GM23338 (cell line): Measurements from ENCODE around the gene TEX10. TPM values are rescaled to one million over a fixed set of nuclear protein-coding genes. Genes with fewer than 3 reads are reported as not detected.

ENCODE experiments used
- ATAC-seq: fragments of 200-7000 bp; cut with Tn5 transposase; 3 replicates; pipeline ENCODE4 v1.9.1; 2020
- DNase-seq: peaks from one replicate; pipeline ENCODE4 v3.0.0-alpha.2; 2015; ENCODE audit warnings: low spot score
- H2AFZ ChIP-seq: fragments of 200-600 bp; sonication (generic); 2 replicates; pipeline ENCODE4 v1.8.0; 2016; ENCODE audit warnings: antibody characterized with exemption, mild to moderate bottlenecking, moderate library complexity
- H3F3A ChIP-seq: fragments of 200-600 bp; sonication (generic); replicated peaks from 2 replicates; pipeline ENCODE4 v1.8.0; 2017; ENCODE audit warnings: antibody characterized with exemption, mixed run types, low read depth
- H3K27ac ChIP-seq: fragments of 200-600 bp; sonication (generic); 2 replicates; pipeline ENCODE4 v1.6.1; 2016; ENCODE audit warnings: low read depth
- H3K27me3 ChIP-seq: fragments of 200-600 bp; sonication (generic); 2 replicates; pipeline ENCODE4 v1.8.0; 2016; ENCODE audit warnings: mild to moderate bottlenecking, mixed run types, moderate library complexity; ENCODE audit not compliant: insufficient read depth
- H3K36me3 ChIP-seq: fragments of 200-600 bp; sonication (generic); 2 replicates; pipeline ENCODE4 v1.8.0; 2016; ENCODE audit warnings: mild to moderate bottlenecking; ENCODE audit not compliant: insufficient read depth
- H3K4me1 ChIP-seq: fragments of 200-600 bp; sonication (generic); 2 replicates; pipeline ENCODE4 v1.8.0; 2016; ENCODE audit warnings: mild to moderate bottlenecking, moderate library complexity; ENCODE audit not compliant: insufficient read depth
- H3K4me2 ChIP-seq: fragments of 200-600 bp; sonication (generic); 2 replicates; pipeline ENCODE4 v1.7.1; 2017; ENCODE audit warnings: mixed run types
- H3K4me3 ChIP-seq: fragments of 200-600 bp; sonication (generic); 2 replicates; pipeline ENCODE4 v1.6.1; 2016; ENCODE audit warnings: mixed run types
- H3K79me2 ChIP-seq: fragments of 200-600 bp; sonication (generic); replicated peaks from 2 replicates; pipeline ENCODE4 v1.8.0; 2017; ENCODE audit warnings: mild to moderate bottlenecking; ENCODE audit not compliant: insufficient read depth
- H3K9me2 ChIP-seq: fragments of 200-600 bp; sonication (generic); 2 replicates; pipeline ENCODE4 v1.8.0; 2017; ENCODE audit not compliant: insufficient read depth
- H4K20me1 ChIP-seq: fragments of 200-600 bp; sonication (generic); replicated peaks from 2 replicates; pipeline ENCODE4 v1.8.0; 2017; ENCODE audit warnings: mild to moderate bottlenecking; ENCODE audit not compliant: insufficient read depth
- H3K27ac Mint-ChIP-seq: 2 replicates; pipeline ENCODE4 v1.8.0; 2020; ENCODE audit warnings: inconsistent platforms, mild to moderate bottlenecking, moderate library complexity, mixed read lengths
- H3K27me3 Mint-ChIP-seq: 3 replicates; pipeline ENCODE4 v1.8.0; 2022; ENCODE audit warnings: low read depth, mild to moderate bottlenecking, moderate library complexity, mixed read lengths, inconsistent platforms; ENCODE audit not compliant: insufficient read depth, poor library complexity
- H3K36me3 Mint-ChIP-seq: 3 replicates; pipeline ENCODE4 v1.8.0; 2021; ENCODE audit warnings: low read depth, mild to moderate bottlenecking, inconsistent platforms, moderate library complexity, mixed read lengths
- H3K4me1 Mint-ChIP-seq: 3 replicates; pipeline ENCODE4 v1.8.0; 2020; ENCODE audit warnings: mild to moderate bottlenecking, inconsistent platforms, mixed read lengths
- H3K4me3 Mint-ChIP-seq: 3 replicates; pipeline ENCODE4 v1.8.0; 2021; ENCODE audit warnings: moderate library complexity, mild to moderate bottlenecking, inconsistent platforms, mixed read lengths
- H3K9me3 Mint-ChIP-seq: 3 replicates; pipeline ENCODE4 v1.8.0; 2020; ENCODE audit warnings: moderate library complexity, mild to moderate bottlenecking, inconsistent platforms, mixed read lengths
- CREB1 ChIP-seq: fragments of 250-450 bp; sonication (Bioruptor Pico); IDR thresholded peaks from 2 replicates; pipeline ENCODE4 v1.5.0; 2020; ENCODE audit warnings: low read depth, mild to moderate bottlenecking, moderate library complexity
- EZH2 ChIP-seq: fragments of 200-600 bp; sonication (generic); IDR thresholded peaks from one replicate; pipeline ENCODE4 v1.8.0; 2017; ENCODE audit warnings: antibody characterized with exemption, mild to moderate bottlenecking, low read depth; ENCODE audit not compliant: unreplicated experiment
- EZH2phosphoT487 ChIP-seq: fragments of 200-600 bp; sonication (generic); IDR thresholded peaks from one replicate; pipeline ENCODE4 v1.8.1; 2018; ENCODE audit warnings: antibody characterized with exemption; ENCODE audit not compliant: unreplicated experiment
- JUNB ChIP-seq: IDR thresholded peaks from one replicate; pipeline ENCODE4 v1.6.1; 2016; ENCODE audit warnings: antibody characterized with exemption; ENCODE audit not compliant: unreplicated experiment
- NANOG ChIP-seq: IDR thresholded peaks from 2 replicates; pipeline ENCODE4 v1.6.1; 2016; ENCODE audit warnings: antibody characterized with exemption, borderline replicate concordance
- POLR2AphosphoS5 ChIP-seq: IDR thresholded peaks from 2 replicates; pipeline ENCODE4 v1.6.1; 2016; ENCODE audit warnings: antibody characterized with exemption, low read depth
- STAT1 ChIP-seq: IDR thresholded peaks from one replicate; pipeline ENCODE4 v1.6.1; 2016; ENCODE audit warnings: antibody characterized with exemption; ENCODE audit not compliant: unreplicated experiment
- ZNF114 ChIP-seq: fragments of 250-450 bp; sonication (Bioruptor Pico); IDR thresholded peaks from 2 replicates; pipeline ENCODE4 v1.5.0; 2020; ENCODE audit warnings: mild to moderate bottlenecking, moderate library complexity
- ZNF331 ChIP-seq: fragments of 250-450 bp; sonication (Bioruptor Pico); IDR thresholded peaks from 2 replicates; pipeline ENCODE4 v1.5.0; 2020; ENCODE audit warnings: low read depth, mild to moderate bottlenecking, moderate library complexity
- polyA plus RNA-seq: library from polyadenylated mRNA; unstranded; fragments of >200 nt; fragmentation: Nextera tagmentation; extraction: Ambion mirVana; gene quantifications from 2 replicates; pipeline ENCODE4 v1.2.1, GENCODE V29; 2016
- total RNA-seq: library from RNA; depleted of rRNA; stranded (reverse); fragments of >200 nt; shearing (Covaris generic); gene quantifications from 2 replicates; pipeline ENCODE4 v1.2.3, GENCODE V29; 2014
- TF ChIP-seq, protein P1 (sequence below), 2 experiments: fragments of 200-600 bp in 1 of 2; sonication (generic) in 1 of 2; conservative IDR thresholded peaks; 2 replicates each; pipeline versions ENCODE4 v1.5.1 to v1.6.1; 2016 to 2017; ENCODE audit warnings: antibody characterized with exemption in 2 of 2, low read depth in 2 of 2, mild to moderate bottlenecking in 2 of 2, moderate library complexity in 1 of 2
- TF ChIP-seq, protein P2 (sequence below): fragments of 250-450 bp; sonication (Bioruptor Pico); IDR thresholded peaks from 2 replicates; pipeline ENCODE4 v1.5.0; 2020; ENCODE audit warnings: mild to moderate bottlenecking, moderate library complexity
- TF ChIP-seq, protein P3 (sequence below): IDR thresholded peaks from one replicate; pipeline ENCODE4 v1.6.1; 2018; ENCODE audit warnings: antibody characterized with exemption; ENCODE audit not compliant: unreplicated experiment
- TF ChIP-seq, protein P4 (sequence below): IDR thresholded peaks from 2 replicates; pipeline ENCODE4 v1.6.1; 2016; ENCODE audit warnings: antibody characterized with exemption

The TEX10 gene
- total and polyA plus RNA-seq, 2 experiments from 2014 or later = 35.0 to 102 TPM

DNA sequence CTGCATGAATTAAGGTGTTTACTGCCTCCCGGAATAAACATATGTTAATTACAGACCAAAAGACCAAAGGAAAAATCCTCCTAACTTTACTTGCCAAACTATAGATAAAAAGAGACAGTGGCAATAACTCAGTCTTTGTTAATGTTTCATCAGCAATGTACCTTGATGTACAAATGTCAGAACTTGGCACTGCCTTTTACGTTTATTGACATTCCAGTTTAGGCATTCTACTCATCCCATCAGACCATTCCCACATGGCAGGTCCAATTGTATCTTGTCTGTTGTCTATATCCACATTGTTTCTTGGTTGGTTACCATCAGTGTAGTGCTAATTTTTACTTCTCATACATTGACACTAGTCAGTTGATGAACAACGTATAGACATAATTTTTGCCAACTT, 85.5 kb downstream of the TEX10 start:
- Mint-ChIP-seq H3K36me3 (peaks cover 10% of the 10 kb centered on the region; the same call in 2 of the 3 replicates), H3K27ac (no peak overlapping the region), H3K4me3 (no peak overlapping the region), H3K4me1 (peaks cover 7% of the 10 kb centered on the region; the same call in 2 of the 3 replicates), H3K9me3 (no peaks in the 10 kb centered on the region), H3K27me3 (no peaks in the 10 kb centered on the region)
- H3K79me2 ChIP-seq = no peaks in the 10 kb centered on the region
- H3F3A ChIP-seq = no peaks in the 10 kb centered on the region
- no peak overlapping the region for H3K4me2 ChIP-seq
- no peak overlapping the region for H3K4me3 ChIP-seq
- no peaks in the 10 kb centered on the region for H4K20me1 ChIP-seq
- no peak for TF ChIP-seq ZNF331 (CRISPR knock-in tag)
- TF ChIP-seq JUNB = no peak
- TF ChIP-seq ZNF114 = no peak
- no peak for TF ChIP-seq EZH2phosphoT487
- no peak for TF ChIP-seq CREB1 (CRISPR knock-in tag)
- TF ChIP-seq, protein P1, sequence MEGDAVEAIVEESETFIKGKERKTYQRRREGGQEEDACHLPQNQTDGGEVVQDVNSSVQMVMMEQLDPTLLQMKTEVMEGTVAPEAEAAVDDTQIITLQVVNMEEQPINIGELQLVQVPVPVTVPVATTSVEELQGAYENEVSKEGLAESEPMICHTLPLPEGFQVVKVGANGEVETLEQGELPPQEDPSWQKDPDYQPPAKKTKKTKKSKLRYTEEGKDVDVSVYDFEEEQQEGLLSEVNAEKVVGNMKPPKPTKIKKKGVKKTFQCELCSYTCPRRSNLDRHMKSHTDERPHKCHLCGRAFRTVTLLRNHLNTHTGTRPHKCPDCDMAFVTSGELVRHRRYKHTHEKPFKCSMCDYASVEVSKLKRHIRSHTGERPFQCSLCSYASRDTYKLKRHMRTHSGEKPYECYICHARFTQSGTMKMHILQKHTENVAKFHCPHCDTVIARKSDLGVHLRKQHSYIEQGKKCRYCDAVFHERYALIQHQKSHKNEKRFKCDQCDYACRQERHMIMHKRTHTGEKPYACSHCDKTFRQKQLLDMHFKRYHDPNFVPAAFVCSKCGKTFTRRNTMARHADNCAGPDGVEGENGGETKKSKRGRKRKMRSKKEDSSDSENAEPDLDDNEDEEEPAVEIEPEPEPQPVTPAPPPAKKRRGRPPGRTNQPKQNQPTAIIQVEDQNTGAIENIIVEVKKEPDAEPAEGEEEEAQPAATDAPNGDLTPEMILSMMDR (conservative IDR thresholded peaks at IDR 0.05; ENCODE audit: low read depth in 2 of 2) = no peak
- TF ChIP-seq, protein P2, sequence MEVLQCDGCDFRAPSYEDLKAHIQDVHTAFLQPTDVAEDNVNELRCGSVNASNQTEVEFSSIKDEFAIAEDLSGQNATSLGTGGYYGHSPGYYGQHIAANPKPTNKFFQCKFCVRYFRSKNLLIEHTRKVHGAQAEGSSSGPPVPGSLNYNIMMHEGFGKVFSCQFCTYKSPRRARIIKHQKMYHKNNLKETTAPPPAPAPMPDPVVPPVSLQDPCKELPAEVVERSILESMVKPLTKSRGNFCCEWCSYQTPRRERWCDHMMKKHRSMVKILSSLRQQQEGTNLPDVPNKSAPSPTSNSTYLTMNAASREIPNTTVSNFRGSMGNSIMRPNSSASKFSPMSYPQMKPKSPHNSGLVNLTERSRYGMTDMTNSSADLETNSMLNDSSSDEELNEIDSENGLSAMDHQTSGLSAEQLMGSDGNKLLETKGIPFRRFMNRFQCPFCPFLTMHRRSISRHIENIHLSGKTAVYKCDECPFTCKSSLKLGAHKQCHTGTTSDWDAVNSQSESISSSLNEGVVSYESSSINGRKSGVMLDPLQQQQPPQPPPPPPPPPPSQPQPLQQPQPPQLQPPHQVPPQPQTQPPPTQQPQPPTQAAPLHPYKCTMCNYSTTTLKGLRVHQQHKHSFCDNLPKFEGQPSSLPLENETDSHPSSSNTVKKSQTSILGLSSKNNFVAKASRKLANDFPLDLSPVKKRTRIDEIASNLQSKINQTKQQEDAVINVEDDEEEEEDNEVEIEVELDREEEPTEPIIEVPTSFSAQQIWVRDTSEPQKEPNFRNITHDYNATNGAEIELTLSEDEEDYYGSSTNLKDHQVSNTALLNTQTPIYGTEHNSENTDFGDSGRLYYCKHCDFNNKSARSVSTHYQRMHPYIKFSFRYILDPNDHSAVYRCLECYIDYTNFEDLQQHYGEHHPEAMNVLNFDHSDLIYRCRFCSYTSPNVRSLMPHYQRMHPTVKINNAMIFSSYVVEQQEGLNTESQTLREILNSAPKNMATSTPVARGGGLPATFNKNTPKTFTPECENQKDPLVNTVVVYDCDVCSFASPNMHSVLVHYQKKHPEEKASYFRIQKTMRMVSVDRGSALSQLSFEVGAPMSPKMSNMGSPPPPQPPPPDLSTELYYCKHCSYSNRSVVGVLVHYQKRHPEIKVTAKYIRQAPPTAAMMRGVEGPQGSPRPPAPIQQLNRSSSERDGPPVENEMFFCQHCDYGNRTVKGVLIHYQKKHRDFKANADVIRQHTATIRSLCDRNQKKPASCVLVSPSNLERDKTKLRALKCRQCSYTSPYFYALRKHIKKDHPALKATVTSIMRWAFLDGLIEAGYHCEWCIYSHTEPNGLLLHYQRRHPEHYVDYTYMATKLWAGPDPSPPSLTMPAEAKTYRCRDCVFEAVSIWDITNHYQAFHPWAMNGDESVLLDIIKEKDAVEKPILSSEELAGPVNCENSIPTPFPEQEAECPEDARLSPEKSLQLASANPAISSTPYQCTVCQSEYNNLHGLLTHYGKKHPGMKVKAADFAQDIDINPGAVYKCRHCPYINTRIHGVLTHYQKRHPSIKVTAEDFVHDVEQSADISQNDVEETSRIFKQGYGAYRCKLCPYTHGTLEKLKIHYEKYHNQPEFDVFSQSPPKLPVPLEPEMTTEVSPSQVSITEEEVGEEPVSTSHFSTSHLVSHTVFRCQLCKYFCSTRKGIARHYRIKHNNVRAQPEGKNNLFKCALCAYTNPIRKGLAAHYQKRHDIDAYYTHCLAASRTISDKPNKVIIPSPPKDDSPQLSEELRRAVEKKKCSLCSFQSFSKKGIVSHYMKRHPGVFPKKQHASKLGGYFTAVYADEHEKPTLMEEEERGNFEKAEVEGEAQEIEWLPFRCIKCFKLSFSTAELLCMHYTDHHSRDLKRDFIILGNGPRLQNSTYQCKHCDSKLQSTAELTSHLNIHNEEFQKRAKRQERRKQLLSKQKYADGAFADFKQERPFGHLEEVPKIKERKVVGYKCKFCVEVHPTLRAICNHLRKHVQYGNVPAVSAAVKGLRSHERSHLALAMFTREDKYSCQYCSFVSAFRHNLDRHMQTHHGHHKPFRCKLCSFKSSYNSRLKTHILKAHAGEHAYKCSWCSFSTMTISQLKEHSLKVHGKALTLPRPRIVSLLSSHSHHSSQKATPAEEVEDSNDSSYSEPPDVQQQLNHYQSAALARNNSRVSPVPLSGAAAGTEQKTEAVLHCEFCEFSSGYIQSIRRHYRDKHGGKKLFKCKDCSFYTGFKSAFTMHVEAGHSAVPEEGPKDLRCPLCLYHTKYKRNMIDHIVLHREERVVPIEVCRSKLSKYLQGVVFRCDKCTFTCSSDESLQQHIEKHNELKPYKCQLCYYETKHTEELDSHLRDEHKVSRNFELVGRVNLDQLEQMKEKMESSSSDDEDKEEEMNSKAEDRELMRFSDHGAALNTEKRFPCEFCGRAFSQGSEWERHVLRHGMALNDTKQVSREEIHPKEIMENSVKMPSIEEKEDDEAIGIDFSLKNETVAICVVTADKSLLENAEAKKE (CRISPR knock-in tag) = no peak
- TF ChIP-seq, protein P3, sequence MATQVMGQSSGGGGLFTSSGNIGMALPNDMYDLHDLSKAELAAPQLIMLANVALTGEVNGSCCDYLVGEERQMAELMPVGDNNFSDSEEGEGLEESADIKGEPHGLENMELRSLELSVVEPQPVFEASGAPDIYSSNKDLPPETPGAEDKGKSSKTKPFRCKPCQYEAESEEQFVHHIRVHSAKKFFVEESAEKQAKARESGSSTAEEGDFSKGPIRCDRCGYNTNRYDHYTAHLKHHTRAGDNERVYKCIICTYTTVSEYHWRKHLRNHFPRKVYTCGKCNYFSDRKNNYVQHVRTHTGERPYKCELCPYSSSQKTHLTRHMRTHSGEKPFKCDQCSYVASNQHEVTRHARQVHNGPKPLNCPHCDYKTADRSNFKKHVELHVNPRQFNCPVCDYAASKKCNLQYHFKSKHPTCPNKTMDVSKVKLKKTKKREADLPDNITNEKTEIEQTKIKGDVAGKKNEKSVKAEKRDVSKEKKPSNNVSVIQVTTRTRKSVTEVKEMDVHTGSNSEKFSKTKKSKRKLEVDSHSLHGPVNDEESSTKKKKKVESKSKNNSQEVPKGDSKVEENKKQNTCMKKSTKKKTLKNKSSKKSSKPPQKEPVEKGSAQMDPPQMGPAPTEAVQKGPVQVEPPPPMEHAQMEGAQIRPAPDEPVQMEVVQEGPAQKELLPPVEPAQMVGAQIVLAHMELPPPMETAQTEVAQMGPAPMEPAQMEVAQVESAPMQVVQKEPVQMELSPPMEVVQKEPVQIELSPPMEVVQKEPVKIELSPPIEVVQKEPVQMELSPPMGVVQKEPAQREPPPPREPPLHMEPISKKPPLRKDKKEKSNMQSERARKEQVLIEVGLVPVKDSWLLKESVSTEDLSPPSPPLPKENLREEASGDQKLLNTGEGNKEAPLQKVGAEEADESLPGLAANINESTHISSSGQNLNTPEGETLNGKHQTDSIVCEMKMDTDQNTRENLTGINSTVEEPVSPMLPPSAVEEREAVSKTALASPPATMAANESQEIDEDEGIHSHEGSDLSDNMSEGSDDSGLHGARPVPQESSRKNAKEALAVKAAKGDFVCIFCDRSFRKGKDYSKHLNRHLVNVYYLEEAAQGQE = no peak
- no peak for TF ChIP-seq POLR2AphosphoS5
- no peak for TF ChIP-seq NANOG
- no peak for TF ChIP-seq EZH2
- TF ChIP-seq, protein P4, sequence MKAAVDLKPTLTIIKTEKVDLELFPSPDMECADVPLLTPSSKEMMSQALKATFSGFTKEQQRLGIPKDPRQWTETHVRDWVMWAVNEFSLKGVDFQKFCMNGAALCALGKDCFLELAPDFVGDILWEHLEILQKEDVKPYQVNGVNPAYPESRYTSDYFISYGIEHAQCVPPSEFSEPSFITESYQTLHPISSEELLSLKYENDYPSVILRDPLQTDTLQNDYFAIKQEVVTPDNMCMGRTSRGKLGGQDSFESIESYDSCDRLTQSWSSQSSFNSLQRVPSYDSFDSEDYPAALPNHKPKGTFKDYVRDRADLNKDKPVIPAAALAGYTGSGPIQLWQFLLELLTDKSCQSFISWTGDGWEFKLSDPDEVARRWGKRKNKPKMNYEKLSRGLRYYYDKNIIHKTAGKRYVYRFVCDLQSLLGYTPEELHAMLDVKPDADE = no peak
- no peak for TF ChIP-seq STAT1
- no peaks in the 10 kb centered on the region for H3K36me3 ChIP-seq
- no peaks in the 10 kb centered on the region; the same call in 1 of the 2 replicates for H3K4me1 ChIP-seq
- H3K27ac ChIP-seq = no peak overlapping the region
- ATAC-seq = no peak
- no peaks in the 10 kb centered on the region for H3K9me2 ChIP-seq
- H2AFZ ChIP-seq = no peak overlapping the region
- no peak for DNase-seq
- H3K27me3 ChIP-seq = no peaks in the 10 kb centered on the region
